OCI-LY3 (cell line): Measurements from ENCODE around the gene SUPT3H.

ENCODE experiments used
- H2AFZ ChIP-seq: fragments of 200-600, 300-600 bp; shearing (Covaris generic); 2 replicates; pipeline ENCODE4 v1.6.0; 2014; ENCODE audit warnings: antibody characterized with exemption, low read depth, low read length
- H3K27ac ChIP-seq: fragments of 200-600, 300-600 bp; sonication (generic); 2 replicates; pipeline ENCODE4 v1.5.1; 2014; ENCODE audit warnings: mild to moderate bottlenecking, low read length, moderate library complexity, mixed read lengths
- H3K27me3 ChIP-seq: fragments of 200-600, 300-600 bp; sonication (generic); 2 replicates; pipeline ENCODE4 v1.6.1; 2014; ENCODE audit warnings: low read depth, low read length, mixed read lengths
- H3K36me3 ChIP-seq: fragments of 200-600, 300-600 bp; sonication (generic); replicated peaks from 2 replicates; pipeline ENCODE3; 2014; ENCODE audit warnings: low read depth, low read length, mixed read lengths
- H3K4me1 ChIP-seq: fragments of 300-600, 200-600 bp; sonication (generic); 2 replicates; pipeline ENCODE4 v1.6.1; 2014; ENCODE audit warnings: low read length, mixed read lengths
- H3K4me2 ChIP-seq: fragments of 200-600, 300-600 bp; sonication (generic); 2 replicates; pipeline ENCODE4 v1.6.1; 2014; ENCODE audit warnings: low read length, mixed read lengths
- H3K4me3 ChIP-seq: fragments of 300-600, 200-600 bp; sonication (generic); 2 replicates; pipeline ENCODE4 v1.5.1; 2014; ENCODE audit warnings: antibody characterized with exemption, mild to moderate bottlenecking, low read length, moderate library complexity
- H3K79me2 ChIP-seq: fragments of 300-600, 200-600 bp; shearing (Covaris generic); 2 replicates; pipeline ENCODE4 v1.6.1; 2014; ENCODE audit warnings: mild to moderate bottlenecking, low read length, mixed read lengths
- H3K9ac ChIP-seq: fragments of 300-600, 200-600 bp; shearing (Covaris generic); 2 replicates; pipeline ENCODE4 v1.6.0; 2014; ENCODE audit warnings: mild to moderate bottlenecking, low read length, moderate library complexity
- H3K9me3 ChIP-seq: fragments of 200-600, 300-600 bp; shearing (Covaris generic); 2 replicates; pipeline ENCODE4 v1.6.1; 2014; ENCODE audit warnings: low read length, mixed read lengths; ENCODE audit not compliant: insufficient read depth
- H4K20me1 ChIP-seq: fragments of 200-600, 300-600 bp; sonication (generic); 2 replicates; pipeline ENCODE4 v1.6.1; 2016; ENCODE audit warnings: low read length, mixed read lengths; ENCODE audit not compliant: insufficient read depth
- EZH2phosphoT487 ChIP-seq: fragments of 200-600 bp; shearing (Covaris generic); IDR thresholded peaks from 2 replicates; pipeline ENCODE4 v1.6.1; 2018; ENCODE audit warnings: antibody characterized with exemption, mixed run types, low read depth
- TF ChIP-seq, protein P1 (sequence below): fragments of 200-600, 300-600 bp; sonication (generic); IDR thresholded peaks from 2 replicates; pipeline ENCODE4 v1.5.1; 2014; ENCODE audit warnings: antibody characterized with exemption, low read length, low read depth

The SUPT3H gene

DNA sequence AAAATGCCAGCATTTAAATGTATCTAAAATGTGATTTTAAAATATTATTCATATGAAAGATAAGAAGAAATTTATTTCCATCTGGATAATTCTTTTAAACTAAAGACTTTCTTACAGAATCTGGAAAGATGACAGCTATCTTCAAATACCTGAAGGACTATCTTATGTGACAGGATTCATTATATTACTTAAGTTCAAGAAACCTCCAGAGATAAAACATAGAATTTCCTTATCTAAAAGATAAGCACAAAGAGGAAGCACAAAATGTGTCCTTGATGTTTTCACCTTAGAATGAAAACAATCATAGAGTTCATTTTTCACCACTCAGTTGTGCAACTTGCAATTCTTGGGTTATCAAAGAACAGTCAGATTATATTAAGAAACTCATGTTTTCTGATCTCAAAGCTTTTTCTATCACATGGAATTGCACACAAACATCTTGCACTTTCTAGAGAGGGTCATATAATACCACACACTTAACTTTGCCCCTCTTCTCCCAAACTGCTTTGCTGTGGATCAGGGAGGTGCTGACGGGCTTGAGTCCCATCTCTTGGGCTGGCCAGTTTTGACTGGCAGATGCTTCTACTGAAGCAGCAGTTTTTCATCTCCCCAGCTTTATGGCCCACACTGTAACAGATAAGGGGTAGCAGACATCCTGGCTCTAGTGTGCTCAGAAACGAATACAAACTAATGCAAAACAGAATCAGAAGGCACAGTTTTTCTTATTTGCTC lies 522.9 kb downstream of the SUPT3H start:
- peaks cover 17% of the 10 kb centered on the region for H3K4me1 ChIP-seq
- H4K20me1 ChIP-seq = no peaks in the 10 kb centered on the region
- H3K27me3 ChIP-seq = peaks cover 2% of the 10 kb centered on the region; the same call in 1 of the 2 replicates
- no peaks in the 10 kb centered on the region for H3K9me3 ChIP-seq
- no peak overlapping the region for H3K9ac ChIP-seq
- H3K79me2 ChIP-seq = no peaks in the 10 kb centered on the region
- H2AFZ ChIP-seq = no peak overlapping the region
- H3K36me3 ChIP-seq = no peaks in the 10 kb centered on the region
- no peak overlapping the region for H3K4me3 ChIP-seq
- H3K27ac ChIP-seq = no peak overlapping the region
- 0 out of 2 replicates have a peak overlapping the region, but pooled peaks have one; percentile 18 for H3K4me2 ChIP-seq
- TF ChIP-seq, protein P1, sequence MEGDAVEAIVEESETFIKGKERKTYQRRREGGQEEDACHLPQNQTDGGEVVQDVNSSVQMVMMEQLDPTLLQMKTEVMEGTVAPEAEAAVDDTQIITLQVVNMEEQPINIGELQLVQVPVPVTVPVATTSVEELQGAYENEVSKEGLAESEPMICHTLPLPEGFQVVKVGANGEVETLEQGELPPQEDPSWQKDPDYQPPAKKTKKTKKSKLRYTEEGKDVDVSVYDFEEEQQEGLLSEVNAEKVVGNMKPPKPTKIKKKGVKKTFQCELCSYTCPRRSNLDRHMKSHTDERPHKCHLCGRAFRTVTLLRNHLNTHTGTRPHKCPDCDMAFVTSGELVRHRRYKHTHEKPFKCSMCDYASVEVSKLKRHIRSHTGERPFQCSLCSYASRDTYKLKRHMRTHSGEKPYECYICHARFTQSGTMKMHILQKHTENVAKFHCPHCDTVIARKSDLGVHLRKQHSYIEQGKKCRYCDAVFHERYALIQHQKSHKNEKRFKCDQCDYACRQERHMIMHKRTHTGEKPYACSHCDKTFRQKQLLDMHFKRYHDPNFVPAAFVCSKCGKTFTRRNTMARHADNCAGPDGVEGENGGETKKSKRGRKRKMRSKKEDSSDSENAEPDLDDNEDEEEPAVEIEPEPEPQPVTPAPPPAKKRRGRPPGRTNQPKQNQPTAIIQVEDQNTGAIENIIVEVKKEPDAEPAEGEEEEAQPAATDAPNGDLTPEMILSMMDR = no peak
- no peak for TF ChIP-seq EZH2phosphoT487

- Histone ChIP-seq H3K27me3 (no peaks in the 10 kb centered on the region), H2AFZ (no peak overlapping the region), H3K9ac (no peak overlapping the region), H3K4me2 (no peak overlapping the region), H3K27ac (no peak overlapping the region), H3K36me3 (no peaks in the 10 kb centered on the region), H3K9me3 (no peaks in the 10 kb centered on the region), H4K20me1 (no peaks in the 10 kb centered on the region), H3K4me3 (no peak overlapping the region), H3K79me2 (no peaks in the 10 kb centered on the region), H3K4me1 (peaks cover 17% of the 10 kb centered on the region)
- TF ChIP-seq, protein P1 = no peak
- TF ChIP-seq EZH2phosphoT487 = no peak
Observed at GRCh38 chr6:44851176-44851575, 526.6 kb downstream of the SUPT3H start.

GRCh38 chr6:44850312-44850711 lies 527.4 kb downstream of the SUPT3H start:
- H3K27ac ChIP-seq = no peak overlapping the region
- no peaks in the 10 kb centered on the region for H3K9me3 ChIP-seq
- no peak overlapping the region for H3K4me3 ChIP-seq

GRCh38 chr6:44849806-44850205 lies 527.9 kb downstream of the SUPT3H start:
- no peak overlapping the region for H2AFZ ChIP-seq
- no peak overlapping the region for H3K27ac ChIP-seq
- H3K4me1 ChIP-seq = peaks cover 6% of the 10 kb centered on the region; the same call in 1 of the 2 replicates
- no peak overlapping the region for H3K9ac ChIP-seq
- no peaks in the 10 kb centered on the region for H3K79me2 ChIP-seq
- TF ChIP-seq EZH2phosphoT487 = no peak
- TF ChIP-seq, protein P1 = no peak
- H3K4me3 ChIP-seq = no peak overlapping the region
- no peaks in the 10 kb centered on the region for H3K9me3 ChIP-seq
- H3K27me3 ChIP-seq = no peaks in the 10 kb centered on the region
- H4K20me1 ChIP-seq = no peaks in the 10 kb centered on the region
- H3K36me3 ChIP-seq = no peaks in the 10 kb centered on the region
- no peak overlapping the region for H3K4me2 ChIP-seq

More at GRCh38 chr6:44850312-44850711, 527.4 kb downstream of the SUPT3H start:
- no peak for TF ChIP-seq EZH2phosphoT487
- TF ChIP-seq, protein P1 = no peak
- H3K4me1 ChIP-seq = peaks cover 8% of the 10 kb centered on the region
- H4K20me1 ChIP-seq = no peaks in the 10 kb centered on the region
- no peaks in the 10 kb centered on the region for H3K79me2 ChIP-seq
- no peaks in the 10 kb centered on the region for H3K27me3 ChIP-seq
- no peaks in the 10 kb centered on the region for H3K36me3 ChIP-seq
- H3K4me2 ChIP-seq = no peak overlapping the region
- no peak overlapping the region for H3K9ac ChIP-seq
- H2AFZ ChIP-seq = no peak overlapping the region
